Muscle layer of duodenum (tissue), 2 donors: Measurements from ENCODE around the gene KDM4B.

Experiments used
- H3K27ac ChIP-seq: one replicate; pipeline ENCODE4 v1.7.0; 2013; ENCODE audit warnings: mild to moderate bottlenecking, low read length
- H3K27me3 ChIP-seq: one replicate; pipeline ENCODE4 v1.7.0; 2013; ENCODE audit warnings: low read depth, mild to moderate bottlenecking, control low read depth, low read length
- H3K36me3 ChIP-seq, 2 donors: one replicate each; pipeline ENCODE4 v1.7.0; 2013; ENCODE audit warnings: low read length in 2 of 2, control low read depth in 1 of 2, mild to moderate bottlenecking in 1 of 2; ENCODE audit not compliant: insufficient read depth in 2 of 2, control insufficient read depth in 1 of 2
- H3K4me1 ChIP-seq, 2 donors: one replicate each; pipeline ENCODE4 v1.7.0; 2013; ENCODE audit warnings: low read length in 2 of 2, mild to moderate bottlenecking in 2 of 2, control low read depth in 1 of 2, moderate library complexity in 1 of 2; ENCODE audit not compliant: insufficient read depth in 2 of 2, control insufficient read depth in 1 of 2
- H3K4me3 ChIP-seq, 2 donors: one replicate each; pipeline ENCODE4 v1.7.0; 2013; ENCODE audit warnings: low read length in 2 of 2, low read depth in 1 of 2, mild to moderate bottlenecking in 1 of 2
- H3K9me3 ChIP-seq, 2 donors: one replicate each; pipeline ENCODE4 v1.7.0; 2013; ENCODE audit warnings: low read length in 2 of 2, control low read depth in 1 of 2, mild to moderate bottlenecking in 1 of 2; ENCODE audit not compliant: control insufficient read depth in 1 of 2
- donor health status: healthy.

The KDM4B gene

GRCh38 chr19:5122671-5123409 lies 153.9 kb downstream of the KDM4B start:
- peaks cover 7 to 49% of the 10 kb centered on the region in 2 donors for H3K36me3 ChIP-seq
- no peaks in the 10 kb centered on the region for H3K9me3 ChIP-seq
- no peak overlapping the region for H3K4me3 ChIP-seq
- no peak overlapping the region for H3K27ac ChIP-seq
- H3K4me1 ChIP-seq = peaks cover 0 to 5% of the 10 kb centered on the region in 2 donors
- H3K27me3 ChIP-seq = no peaks in the 10 kb centered on the region

GRCh38 chr19:5123646-5124045 lies 154.7 kb downstream of the KDM4B start:
- H3K4me3 ChIP-seq = no peak overlapping the region
- H3K4me1 ChIP-seq = peaks cover 0 to 12% of the 10 kb centered on the region in 2 donors
- H3K36me3 ChIP-seq = peaks cover 7 to 49% of the 10 kb centered on the region in 2 donors
- no peaks in the 10 kb centered on the region for H3K27me3 ChIP-seq
- no peaks in the 10 kb centered on the region for H3K9me3 ChIP-seq
- no peak overlapping the region for H3K27ac ChIP-seq

- Histone ChIP-seq H3K27ac (no peak overlapping the region), H3K4me3 (no peak overlapping the region), H3K27me3 (no peaks in the 10 kb centered on the region), H3K36me3 (peaks cover 7 to 47% of the 10 kb centered on the region in 2 donors), H3K4me1 (peaks cover 0 to 18% of the 10 kb centered on the region in 2 donors), H3K9me3 (no peaks in the 10 kb centered on the region)
Measured at GRCh38 chr19:5124111-5124855, 155.4 kb downstream of the KDM4B start.

GRCh38 chr19:5125376-5125775 lies 156.5 kb downstream of the KDM4B start:
- Histone ChIP-seq H3K9me3 (no peaks in the 10 kb centered on the region), H3K4me1 (peaks cover 0 to 18% of the 10 kb centered on the region in 2 donors), H3K4me3 (no peak overlapping the region), H3K27ac (no peak overlapping the region), H3K36me3 (peaks cover 7 to 39% of the 10 kb centered on the region in 2 donors), H3K27me3 (no peaks in the 10 kb centered on the region)

- Histone ChIP-seq H3K4me3 (no peak overlapping the region), H3K27ac (no peak overlapping the region), H3K36me3 (peaks cover 7 to 34% of the 10 kb centered on the region in 2 donors), H3K4me1 (peaks cover 0 to 18% of the 10 kb centered on the region in 2 donors), H3K9me3 (no peaks in the 10 kb centered on the region), H3K27me3 (no peaks in the 10 kb centered on the region)
Measured at GRCh38 chr19:5125797-5126497, 157.0 kb downstream of the KDM4B start.

GRCh38 chr19:5126498-5127223 lies 157.7 kb downstream of the KDM4B start:
- no peak overlapping the region for H3K27ac ChIP-seq
- H3K4me1 ChIP-seq = peaks cover 0 to 18% of the 10 kb centered on the region in 2 donors
- no peaks in the 10 kb centered on the region for H3K9me3 ChIP-seq

GRCh38 chr19:5127717-5128116 lies 158.8 kb downstream of the KDM4B start:
- Histone ChIP-seq H3K4me3 (no peak overlapping the region), H3K27me3 (no peaks in the 10 kb centered on the region), H3K4me1 (peaks cover 0 to 18% of the 10 kb centered on the region in 2 donors), H3K36me3 (peaks cover 4 to 29% of the 10 kb centered on the region in 2 donors), H3K27ac (no peak overlapping the region), H3K9me3 (no peaks in the 10 kb centered on the region)

More at GRCh38 chr19:5126498-5127223, 157.7 kb downstream of the KDM4B start:
- Histone ChIP-seq H3K27me3 (no peaks in the 10 kb centered on the region), H3K36me3 (peaks cover 7 to 28% of the 10 kb centered on the region in 2 donors), H3K4me3 (no peak overlapping the region)

- Histone ChIP-seq H3K4me1 (peaks cover 0 to 18% of the 10 kb centered on the region in 2 donors), H3K27ac (no peak overlapping the region), H3K4me3 (no peak overlapping the region), H3K9me3 (no peaks in the 10 kb centered on the region), H3K27me3 (no peaks in the 10 kb centered on the region), H3K36me3 (peaks cover 0 to 28% of the 10 kb centered on the region in 2 donors)
Measured at GRCh38 chr19:5128251-5128935, 159.5 kb downstream of the KDM4B start.

GRCh38 chr19:5128936-5129389 lies 160.1 kb downstream of the KDM4B start:
- H3K9me3 ChIP-seq = no peaks in the 10 kb centered on the region
- peaks cover 0 to 31% of the 10 kb centered on the region in 2 donors for H3K36me3 ChIP-seq
- H3K27me3 ChIP-seq = no peaks in the 10 kb centered on the region
- peaks cover 0 to 18% of the 10 kb centered on the region in 2 donors for H3K4me1 ChIP-seq
- H3K4me3 ChIP-seq = no peak overlapping the region
- no peak overlapping the region for H3K27ac ChIP-seq

GRCh38 chr19:5129691-5130090 lies 160.8 kb downstream of the KDM4B start:
- H3K4me3 ChIP-seq = no peak overlapping the region
- H3K27ac ChIP-seq = no peak overlapping the region
- peaks cover 0 to 18% of the 10 kb centered on the region in 2 donors for H3K4me1 ChIP-seq
- H3K27me3 ChIP-seq = no peaks in the 10 kb centered on the region
- peaks cover 0 to 38% of the 10 kb centered on the region in 2 donors for H3K36me3 ChIP-seq
- H3K9me3 ChIP-seq = no peaks in the 10 kb centered on the region
